MCF 10A (cell line): ENCODE results near the gene CTCF. TPM values are rescaled to one million over a fixed set of nuclear protein-coding genes. Genes with fewer than 3 reads are reported as not detected.
A peak's percentile ranks its signal among the peaks of the same experiment; 100 is the strongest.
"Not testable (repeated sequence)": the region's sequence is repeated elsewhere in the genome, so short reads cannot be mapped to it uniquely, and the experiment has no call there.

Source experiments
- Bru-seq: library from RNA; stranded (reverse); fragments of 400-500 nt; gene quantifications from one replicate; lab custom pipeline; 2021; lab: Mats Ljungman, UMichigan
- BruChase-seq, 2 experiments: library from RNA; stranded (reverse); fragments of 400-500 nt; gene quantifications; one replicate each; lab custom pipeline; 2021; lab: Mats Ljungman, UMichigan
- BruUV-seq: library from RNA; stranded (reverse); fragments of 400-500 nt; replicated peaks from 2 replicates; lab custom pipeline; 2021; lab: Mats Ljungman, UMichigan
- CTCF ChIA-PET: fragments of 300-600 bp; sonication (Branson Sonifier 250); formaldehyde crosslinking; extraction: SDS; loops from one replicate; lab custom pipeline; 2021; ENCODE audit warnings: antibody characterized with exemption, inconsistent platforms; lab: Yijun Ruan, JAX
- POLR2A ChIA-PET: fragments of 300-600, 350-650 bp; sonication (Branson Sonifier 250); formaldehyde crosslinking; extraction: SDS; loops from one replicate; lab custom pipeline; 2020; ENCODE audit warnings: antibody characterized with exemption, inconsistent platforms; lab: Yijun Ruan, JAX
- DNase-seq: peaks from one replicate; pipeline ENCODE4 v3.0.0-alpha.2; 2018; ENCODE audit not compliant: unreplicated experiment
- H3K27ac Mint-ChIP-seq: one replicate; pipeline ENCODE4 v1.8.0; 2022; ENCODE audit warnings: mild to moderate bottlenecking, low read depth, mixed read lengths; ENCODE audit not compliant: unreplicated experiment
- H3K27me3 Mint-ChIP-seq: one replicate; pipeline ENCODE4 v1.8.0; 2022; ENCODE audit warnings: mixed read lengths; ENCODE audit not compliant: insufficient read depth, unreplicated experiment
- H3K36me3 Mint-ChIP-seq: one replicate; pipeline ENCODE4 v1.8.0; 2022; ENCODE audit warnings: mild to moderate bottlenecking, moderate library complexity, mixed read lengths; ENCODE audit not compliant: insufficient read depth, unreplicated experiment
- H3K4me1 Mint-ChIP-seq: one replicate; pipeline ENCODE4 v1.8.0; 2022; ENCODE audit warnings: mixed read lengths; ENCODE audit not compliant: insufficient read depth, unreplicated experiment
- H3K4me3 Mint-ChIP-seq: one replicate; pipeline ENCODE4 v1.8.0; 2022; ENCODE audit warnings: mild to moderate bottlenecking, moderate library complexity, mixed read lengths; ENCODE audit not compliant: unreplicated experiment
- H3K9me3 Mint-ChIP-seq: one replicate; pipeline ENCODE4 v1.8.0; 2022; ENCODE audit warnings: mixed read lengths; ENCODE audit not compliant: unreplicated experiment
- CTCF ChIP-seq: fragments of 200-600 bp; IDR thresholded peaks from one replicate; pipeline ENCODE4 v1.8.0; 2022; ENCODE audit warnings: antibody characterized with exemption, mild to moderate bottlenecking; ENCODE audit not compliant: unreplicated experiment
- intact Hi-C: fragments of 100-400 bp; cut with micrococcal nuclease; formaldehyde crosslinking; loops from 2 replicates; pipeline ENCODE4 v1.14.1; 2022
- long read RNA-seq: library from polyadenylated mRNA; stranded (forward); transcript quantifications from one replicate; pipeline ENCODE4 v2.0.0, GENCODE V29; 2022
- total RNA-seq: library from RNA; stranded (reverse); gene quantifications from 2 replicates; pipeline ENCODE4 v1.2.3, GENCODE V29; 2022

The CTCF gene
- 29.7 and 40.6 TPM in 2 replicates for total RNA-seq
- Bru-seq, nascent RNA, result percentile 64 among the genes with signal in this experiment
- BruChase-seq, experiment 1, labeled RNA remaining after a 6-hour chase, result percentile 72 among the genes with signal in this experiment
- percentile 68 among the genes with signal in this experiment for BruChase-seq, experiment 2, labeled RNA remaining after a 2-hour chase
- long read RNA-seq, transcript CTCF-201 (12 exons, 3,941 nt), result major isoform, 86 of 116 reads
- long read RNA-seq, transcript CTCF-214 (10 exons, 3,521 nt), result minor isoform, 7 of 116 reads
- long read RNA-seq, transcript CTCF-217 (12 exons, 3,706 nt), result minor isoform, 13 of 116 reads
- long read RNA-seq, partial matches to known transcripts, result 0 of 116 reads
- long read RNA-seq, other reads (novel, unspliced or antisense), result 9 of 116 reads

DNA sequence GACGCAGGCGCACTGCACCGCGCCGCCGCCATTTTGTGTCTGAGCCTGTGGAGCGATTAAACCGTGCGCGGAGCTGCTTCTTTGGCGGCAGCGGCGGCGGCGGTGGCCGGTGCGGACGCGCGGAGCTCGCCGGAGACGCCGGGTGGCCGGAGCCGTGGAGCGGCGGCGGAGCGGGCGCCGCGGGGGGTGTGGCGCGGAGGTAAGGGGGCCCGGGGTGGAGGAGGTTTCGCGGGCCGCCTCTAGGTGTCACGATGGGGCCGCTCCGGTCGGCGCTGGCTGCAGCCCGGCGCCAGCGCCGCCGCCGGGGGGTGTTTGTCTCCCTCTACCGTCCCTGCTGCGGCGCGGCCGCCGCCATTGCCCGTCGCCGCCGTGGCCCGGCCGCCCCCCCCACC lies at the start of gene CTCF:
Gene CTCF, plus strand, starts transcription at position 1 of the 392 bp plus-strand sequence. CDS start 48,307 bp downstream, outside the sequence.
- peaks cover 6% of the 10 kb centered on the region for H3K36me3 Mint-ChIP-seq
- peak; percentile 61 for TF ChIP-seq CTCF
- POLR2A ChIA-PET, result interaction anchor here (0.6 to 2.8 kb wide), 24 partner anchors 9 to 407 kb away, joined by 3 to 23 read pairs (median 4); partner anchors contain the start of genes ACD, FBXL8, NUTF2 and RANBP10
- CTCF ChIA-PET, result interaction anchor here (0.6 to 4.6 kb wide), 26 partner anchors 9 to 1621 kb away, joined by 3 to 50 read pairs (median 4); partner anchors contain the start of genes ACD, ATP6V0D1 and PARD6A
- intact Hi-C loops, result loop anchor here (1.0 to 5.0 kb wide), 4 partner anchors 15 to 106 kb away; no protein-coding TSS in a partner anchor
- H3K4me1 Mint-ChIP-seq, result peaks cover 7% of the 10 kb centered on the region
- H3K9me3 Mint-ChIP-seq, result no peaks in the 10 kb centered on the region
- BruUV-seq, result no TSS peak
- peak within 1 kb of the TSS; percentile 88 for H3K4me3 Mint-ChIP-seq
- H3K27ac Mint-ChIP-seq, result peak within 1 kb of the TSS; percentile 81
- no peaks in the 10 kb centered on the region for H3K27me3 Mint-ChIP-seq
- peak; percentile 81 for DNase-seq

- POLR2A ChIA-PET, result interaction anchor here (0.6 to 2.7 kb wide), 10 partner anchors 16 to 558 kb away, joined by 3 to 21 read pairs (median 3); partner anchors contain the start of gene ATP6V0D1
Measured at GRCh38 chr16:67513892-67514291, 48.4 kb upstream of the CTCF start.

DNA sequence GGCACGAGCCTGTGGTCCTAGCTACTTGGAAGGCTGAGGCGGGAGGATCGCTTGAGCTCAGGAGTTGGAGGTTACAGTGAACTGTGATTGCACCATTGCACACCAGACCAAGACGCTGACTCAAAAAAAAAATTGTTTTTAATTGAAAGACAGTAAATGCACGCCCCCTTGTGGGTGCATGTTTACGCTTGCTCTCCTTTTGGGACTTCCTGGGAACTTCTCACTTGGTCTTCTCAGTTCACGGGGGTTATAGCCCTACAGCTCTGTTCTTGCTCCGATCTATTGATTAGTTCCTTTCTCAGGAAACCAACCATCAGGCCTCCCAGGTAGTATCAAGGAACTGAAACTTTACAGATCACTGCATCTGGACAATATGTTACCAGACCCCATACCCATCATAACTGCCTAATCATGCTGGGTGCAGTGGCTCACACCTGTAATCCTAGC lies 47.9 kb upstream of the CTCF start:
- no TSS peak for BruUV-seq

More at GRCh38 chr16:67513892-67514291, 48.4 kb upstream of the CTCF start:
- H3K27ac Mint-ChIP-seq, H3K9me3 Mint-ChIP-seq, H3K4me1 Mint-ChIP-seq, DNase-seq, BruUV-seq, H3K36me3 Mint-ChIP-seq, H3K27me3 Mint-ChIP-seq, H3K4me3 Mint-ChIP-seq: not testable (repeated sequence)
- CTCF ChIA-PET, result interaction anchor here (0.5 to 3.3 kb wide), 22 partner anchors 9 to 1102 kb away, joined by 3 to 69 read pairs (median 4); partner anchors contain the start of gene ATP6V0D1
- intact Hi-C loops, result loop anchor here (1.0 kb wide), 2 partner anchors 20 to 33 kb away; partner anchors contain the start of gene ATP6V0D1

More for the DNA sequence above, 47.9 kb upstream of the CTCF start:
- H3K27me3 Mint-ChIP-seq, result peaks cover 13% of the 10 kb centered on the region
- no peak overlapping the region for H3K27ac Mint-ChIP-seq
- peak; percentile 55 for TF ChIP-seq CTCF
- no peaks in the 10 kb centered on the region for H3K9me3 Mint-ChIP-seq
- ChIA-PET CTCF (interaction anchor here (0.5 to 3.3 kb wide), 23 partner anchors 9 to 1102 kb away, joined by 3 to 69 read pairs (median 4); partner anchors contain the start of genes ATP6V0D1 and CIAO2B), POLR2A (interaction anchor here (0.6 to 2.7 kb wide), 11 partner anchors 17 to 558 kb away, joined by 3 to 21 read pairs (median 3); partner anchors contain the start of gene ATP6V0D1)
- intact Hi-C loops, result loop anchor here (1.0 kb wide), 2 partner anchors 20 to 33 kb away; partner anchors contain the start of gene ATP6V0D1
- no peak overlapping the region for H3K4me3 Mint-ChIP-seq
- DNase-seq, result peak; percentile 88
- H3K4me1 Mint-ChIP-seq, result peaks cover 8% of the 10 kb centered on the region
- H3K36me3 Mint-ChIP-seq, result no peaks in the 10 kb centered on the region
